HepG2 (cell line): ENCODE results near the gene FAM124B. TPM values are rescaled to one million over a fixed set of nuclear protein-coding genes. Genes with fewer than 3 reads are reported as not detected.

ENCODE experiments used
- ATAC-seq: fragments of 200-7000 bp; cut with Tn5 transposase; 3 replicates; pipeline ENCODE4 v1.9.1; 2020; ENCODE audit warnings: mild to moderate bottlenecking, moderate library complexity
- BruUV-seq: library from RNA; stranded (reverse); fragments of 400-500 nt; replicated peaks from 2 replicates; lab custom pipeline; 2021; lab: Mats Ljungman, UMichigan
- CTCF ChIA-PET: fragments of 300-600 bp; formaldehyde crosslinking; extraction: SDS; loops from one replicate; lab custom pipeline; 2021; ENCODE audit warnings: low total read pairs, inconsistent platforms, low intra/inter-chr PET ratio; lab: Yijun Ruan, JAX
- POLR2A ChIA-PET: fragments of 350-600 bp; sonication (Branson Sonifier 250); formaldehyde crosslinking; loops from one replicate; lab custom pipeline; 2020; ENCODE audit warnings: antibody characterized with exemption, inconsistent platforms; lab: Yijun Ruan, JAX
- DNase-seq: peaks from one replicate; pipeline ENCODE4 v3.0.0-alpha.2; 2015; ENCODE audit warnings: low spot score
- FAIRE-seq: peaks from 3 replicates; lab custom pipeline; 2011; peaks lifted over from hg19 to GRCh38; lab: Jason Lieb, UNC
- H2AFZ ChIP-seq: one replicate; pipeline ENCODE4 v1.6.1; 2011; ENCODE audit warnings: low read length, inconsistent platforms
- H3K27ac ChIP-seq: fragments of 300-600 bp; 3 replicates; pipeline ENCODE4 v1.8.0; 2011; ENCODE audit warnings: mixed run types, mild to moderate bottlenecking, mixed read lengths, low read length, inconsistent platforms; ENCODE audit not compliant: insufficient read depth; ENCODE audit errors: extremely low read length
- H3K27me3 ChIP-seq, 2 experiments: fragments of 200-600 bp in 1 of 2; 2 replicates in 1 of 2; 3 replicates in 1 of 2; pipeline versions ENCODE4 v1.6.0 to v1.8.0; 2011; ENCODE audit warnings: low read length in 2 of 2, mild to moderate bottlenecking in 2 of 2, moderate library complexity in 2 of 2, inconsistent platforms in 1 of 2; ENCODE audit not compliant: insufficient read depth in 2 of 2, control insufficient read depth in 1 of 2
- H3K36me3 ChIP-seq, 2 experiments: fragments of 200-600 bp in 1 of 2; replicated peaks in 1 of 2; 2 replicates in 1 of 2; 3 replicates in 1 of 2; pipeline versions ENCODE4 v1.5.1 to v1.8.0; 2011; ENCODE audit warnings: low read length in 2 of 2, inconsistent platforms in 1 of 2; ENCODE audit not compliant: insufficient read depth in 2 of 2, control insufficient read depth in 1 of 2
- H3K4me1 ChIP-seq: 2 replicates; pipeline ENCODE4 v1.5.1; 2012; ENCODE audit warnings: low read length, inconsistent platforms; ENCODE audit not compliant: insufficient read depth
- H3K4me2 ChIP-seq: 2 replicates; pipeline ENCODE4 v1.6.0; 2011; ENCODE audit warnings: low read depth, low read length, inconsistent platforms
- H3K4me3 ChIP-seq, 3 experiments: fragments of 200-600 bp in 1 of 3; sonication (generic), shearing (Covaris generic) in 1 of 3; replicated peaks in 1 of 3; 2 replicates each; pipeline ENCODE4 v1.5.1; 2011 to 2016; ENCODE audit warnings: low read length in 3 of 3, inconsistent platforms in 2 of 3, low read depth in 2 of 3, mild to moderate bottlenecking in 2 of 3, control low read depth in 1 of 3, mixed read lengths in 1 of 3; ENCODE audit not compliant: insufficient read depth in 1 of 3
- H3K79me2 ChIP-seq: one replicate; pipeline ENCODE4 v1.6.1; 2011; ENCODE audit warnings: low read length, inconsistent platforms; ENCODE audit not compliant: insufficient read depth
- H3K9ac ChIP-seq: 2 replicates; pipeline ENCODE4 v1.6.0; 2011; ENCODE audit warnings: mild to moderate bottlenecking, low read depth, low read length, inconsistent platforms; ENCODE audit not compliant: insufficient read depth
- H3K9me3 ChIP-seq: 2 replicates; pipeline ENCODE4 v1.5.1; 2012; ENCODE audit warnings: mild to moderate bottlenecking, low read length
- H4K20me1 ChIP-seq: 2 replicates; pipeline ENCODE4 v1.6.0; 2011; ENCODE audit warnings: inconsistent platforms, mild to moderate bottlenecking, low read length, moderate library complexity; ENCODE audit not compliant: insufficient read depth
- AHR ChIP-seq: IDR thresholded peaks from 2 replicates; pipeline ENCODE4 v1.6.1; 2018; ENCODE audit warnings: missing genetic modification reagents, missing compliant biosample characterization
- HES4 ChIP-seq: sonication (generic); formaldehyde crosslinking; IDR thresholded peaks from 2 replicates; pipeline ENCODE4 v1.9.0; 2021; ENCODE audit warnings: mild to moderate bottlenecking, missing genetic modification reagents, borderline replicate concordance
- HOXA3 ChIP-seq: sonication (generic); formaldehyde crosslinking; IDR thresholded peaks from 2 replicates; pipeline ENCODE4 v1.5.0; 2020; ENCODE audit warnings: missing genetic modification reagents
- RARG ChIP-seq: sonication (generic); formaldehyde crosslinking; IDR thresholded peaks from 2 replicates; pipeline ENCODE4 v1.4.0; 2020; ENCODE audit warnings: low read depth, mild to moderate bottlenecking, missing genetic modification reagents
- SATB2 ChIP-seq: sonication (generic); formaldehyde crosslinking; IDR thresholded peaks from 2 replicates; pipeline ENCODE4 v1.5.0; 2020; ENCODE audit warnings: missing genetic modification reagents
- SMYD3 ChIP-seq: sonication (generic); formaldehyde crosslinking; IDR thresholded peaks from 2 replicates; pipeline ENCODE4 v1.8.1; 2023; ENCODE audit warnings: mild to moderate bottlenecking, missing genetic modification reagents
- SP4 ChIP-seq: sonication (generic); formaldehyde crosslinking; IDR thresholded peaks from 2 replicates; pipeline ENCODE4 v1.8.1; 2023; ENCODE audit warnings: mild to moderate bottlenecking, missing genetic modification reagents
- STAT6 ChIP-seq: sonication (generic); formaldehyde crosslinking; IDR thresholded peaks from 2 replicates; pipeline ENCODE4 v1.4.0; 2020; ENCODE audit warnings: missing genetic modification reagents, mild to moderate bottlenecking, borderline replicate concordance
- THYN1 ChIP-seq: sonication (generic); formaldehyde crosslinking; IDR thresholded peaks from 2 replicates; pipeline ENCODE4 v1.8.1; 2023; ENCODE audit warnings: low read depth, mild to moderate bottlenecking, moderate library complexity, missing genetic modification reagents, borderline replicate concordance
- ZNF280D ChIP-seq: sonication (generic); formaldehyde crosslinking; IDR thresholded peaks from 2 replicates; pipeline ENCODE4 v1.5.1; 2020; ENCODE audit warnings: mild to moderate bottlenecking, missing genetic modification reagents
- ZNF282 ChIP-seq: fragments of 450-650 bp; IDR thresholded peaks from 2 replicates; pipeline ENCODE4 v1.6.1; 2018; ENCODE audit not compliant: partially characterized antibody
- ZSCAN22 ChIP-seq: sonication (generic); formaldehyde crosslinking; IDR thresholded peaks from 2 replicates; pipeline ENCODE4 v1.4.0; 2020; ENCODE audit warnings: mild to moderate bottlenecking, missing genetic modification reagents
- ZSCAN31 ChIP-seq: sonication (generic); formaldehyde crosslinking; IDR thresholded peaks from 2 replicates; pipeline ENCODE4 v1.5.0; 2020; ENCODE audit warnings: low read depth, mild to moderate bottlenecking, missing genetic modification reagents
- WGBS: methylation state at CpG from one replicate; pipeline ENCODE4 v1.1.6; 2017; ENCODE audit warnings: low lambda C conversion rate; 5-methylcytosine and 5-hydroxymethylcytosine counted together
- in situ Hi-C: cut with HindIII; loops from 2 replicates; pipeline ENCODE4 v1.10.0; 2017; ENCODE audit warnings: low pct_unique_long_range_greater_than_20kb; ENCODE audit not compliant: extremely low pct_ligation_motif_present
- intact Hi-C: fragments of 100-400 bp; cut with micrococcal nuclease; formaldehyde crosslinking; loops from one replicate; pipeline ENCODE4 v1.10.0; 2022; ENCODE audit not compliant: unreplicated experiment
- polyA plus RNA-seq, 8 experiments: library from polyadenylated mRNA; depleted of rRNA in 3 of 8; stranded (reverse) in 7 of 8; unstranded in 1 of 8; fragments of >200 nt; fragmentation: Illumina TruSeq in 4 of 8; extraction: Trizol in 4 of 8; gene quantifications; 2 replicates each; pipeline versions ENCODE4 v1.2.1 to v1.2.3, GENCODE V29; 2011 to 2016; ENCODE audit warnings: low read depth in 4 of 8, missing spikeins in 1 of 8, mixed read lengths in 1 of 8; ENCODE audit not compliant: insufficient read depth in 1 of 8
- total RNA-seq, 5 experiments: library from RNA; depleted of rRNA; stranded (reverse); fragments of >200 nt; fragmentation: Illumina TruSeq; extraction: Trizol; gene quantifications; 2 replicates each; pipeline ENCODE4 v1.2.3, GENCODE V29; 2016; ENCODE audit warnings: low read depth in 1 of 5
- TF ChIP-seq, protein P1 (sequence below): sonication (generic); formaldehyde crosslinking; IDR thresholded peaks from 2 replicates; pipeline ENCODE4 v1.9.0; 2021; ENCODE audit warnings: missing genetic modification reagents, borderline replicate concordance

FAM124B gene
- total and polyA plus RNA-seq, 2 of the 13 experiments (the other 11 are each of a cell fraction or from before 2014, with no cell fraction given) = not detected

GRCh38 chr2:224405412-224405811 lies 3.5 kb upstream of the FAM124B start (continued):
- TF ChIP-seq SMYD3 (CRISPR knock-in tag) (no peak), THYN1 (CRISPR knock-in tag) (no peak), SATB2 (no peak), SP4 (CRISPR knock-in tag) (no peak), STAT6 (no peak), AHR (no peak), ZNF280D (CRISPR knock-in tag) (no peak), ZNF282 (no peak)

- Histone ChIP-seq H3K4me3 (no peak overlapping the region), H3K9ac (no peak overlapping the region), H3K36me3 (no peaks in the 10 kb centered on the region), H3K4me1 (no peaks in the 10 kb centered on the region), H2AFZ (no peak overlapping the region), H4K20me1 (no peaks in the 10 kb centered on the region), H3K27ac (no peak overlapping the region), H3K9me3 (peaks cover 10% of the 10 kb centered on the region; the same call in 1 of the 2 replicates), H3K4me2 (no peak overlapping the region), H3K27me3 (peaks cover 3 to 12% of the 10 kb centered on the region in 2 experiments; a peak in 3 of 5 replicates), H3K79me2 (no peaks in the 10 kb centered on the region)
- BruUV-seq = no TSS peak
- intact Hi-C loops = no loop called here
- ChIA-PET CTCF (no interaction called here), POLR2A (no interaction called here)
- no peak for FAIRE-seq
- in situ Hi-C loops = no loop called here
- 20% methylated on average over 5 of the region's 5 CpGs for WGBS
- TF ChIP-seq HOXA3 (CRISPR knock-in tag) = no peak
- TF ChIP-seq HES4 (CRISPR knock-in tag) = no peak
- TF ChIP-seq RARG (CRISPR knock-in tag) = no peak
- TF ChIP-seq, protein P1, sequence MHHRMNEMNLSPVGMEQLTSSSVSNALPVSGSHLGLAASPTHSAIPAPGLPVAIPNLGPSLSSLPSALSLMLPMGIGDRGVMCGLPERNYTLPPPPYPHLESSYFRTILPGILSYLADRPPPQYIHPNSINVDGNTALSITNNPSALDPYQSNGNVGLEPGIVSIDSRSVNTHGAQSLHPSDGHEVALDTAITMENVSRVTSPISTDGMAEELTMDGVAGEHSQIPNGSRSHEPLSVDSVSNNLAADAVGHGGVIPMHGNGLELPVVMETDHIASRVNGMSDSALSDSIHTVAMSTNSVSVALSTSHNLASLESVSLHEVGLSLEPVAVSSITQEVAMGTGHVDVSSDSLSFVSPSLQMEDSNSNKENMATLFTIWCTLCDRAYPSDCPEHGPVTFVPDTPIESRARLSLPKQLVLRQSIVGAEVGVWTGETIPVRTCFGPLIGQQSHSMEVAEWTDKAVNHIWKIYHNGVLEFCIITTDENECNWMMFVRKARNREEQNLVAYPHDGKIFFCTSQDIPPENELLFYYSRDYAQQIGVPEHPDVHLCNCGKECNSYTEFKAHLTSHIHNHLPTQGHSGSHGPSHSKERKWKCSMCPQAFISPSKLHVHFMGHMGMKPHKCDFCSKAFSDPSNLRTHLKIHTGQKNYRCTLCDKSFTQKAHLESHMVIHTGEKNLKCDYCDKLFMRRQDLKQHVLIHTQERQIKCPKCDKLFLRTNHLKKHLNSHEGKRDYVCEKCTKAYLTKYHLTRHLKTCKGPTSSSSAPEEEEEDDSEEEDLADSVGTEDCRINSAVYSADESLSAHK (CRISPR knock-in tag) = no peak
- TF ChIP-seq ZSCAN22 (CRISPR knock-in tag) = no peak
- TF ChIP-seq ZSCAN31 (CRISPR knock-in tag) = no peak
- DNase-seq = no peak
- ATAC-seq = no peak
Observed at GRCh38 chr2:224404796-224405195, 2.9 kb upstream of the FAM124B start.
